HG03095 (cell line): ENCODE data around the gene ANKDD1A.

Experiments
- ATAC-seq: cut with Tn5 transposase; IDR thresholded peaks from one replicate; pipeline ENCODE4 v1.9.1; 2021; ENCODE audit warnings: moderate library complexity; ENCODE audit not compliant: unreplicated experiment

The ANKDD1A gene

GRCh38 chr15:64895285-64896065, 16.2 kb upstream of the ANKDD1A start:
- no peak for ATAC-seq

- ATAC-seq = no peak
Observed at GRCh38 chr15:64896371-64897069, 15.2 kb upstream of the ANKDD1A start.

- no peak for ATAC-seq
Observed at GRCh38 chr15:64897345-64897985, 14.2 kb upstream of the ANKDD1A start.

GRCh38 chr15:64898406-64898805, 13.3 kb upstream of the ANKDD1A start:
- no peak for ATAC-seq

GRCh38 chr15:64901141-64901540, 10.6 kb upstream of the ANKDD1A start:
- no peak for ATAC-seq

GRCh38 chr15:64901914-64902313, 9.8 kb upstream of the ANKDD1A start:
- no peak for ATAC-seq

GRCh38 chr15:64902863-64903262, 8.8 kb upstream of the ANKDD1A start:
- no peak for ATAC-seq

- no peak for ATAC-seq
Observed at GRCh38 chr15:64903326-64903950, 8.3 kb upstream of the ANKDD1A start.

GRCh38 chr15:64904189-64904588, 7.5 kb upstream of the ANKDD1A start:
- no peak for ATAC-seq

GRCh38 chr15:64905119-64905831, 6.4 kb upstream of the ANKDD1A start:
- no peak for ATAC-seq

- ATAC-seq = no peak
Observed at GRCh38 chr15:64905941-64906340, 5.8 kb upstream of the ANKDD1A start.

- ATAC-seq = no peak
Observed at GRCh38 chr15:64906402-64906801, 5.3 kb upstream of the ANKDD1A start.

- no peak for ATAC-seq
Observed at GRCh38 chr15:64907991-64908390, 3.7 kb upstream of the ANKDD1A start.

GRCh38 chr15:64909546-64909945, 2.2 kb upstream of the ANKDD1A start:
- no peak for ATAC-seq

- ATAC-seq = no peak
Observed at GRCh38 chr15:64912379-64913325, 950 bp downstream of the ANKDD1A start.

GRCh38 chr15:64915518-64916227, 4.0 kb downstream of the ANKDD1A start:
- ATAC-seq = no peak

GRCh38 chr15:64916365-64916764, 4.7 kb downstream of the ANKDD1A start:
- no peak for ATAC-seq

- ATAC-seq = no peak
Observed at GRCh38 chr15:64917211-64917610, 5.5 kb downstream of the ANKDD1A start.

- ATAC-seq = no peak
Observed at GRCh38 chr15:64919721-64920120, 8.0 kb downstream of the ANKDD1A start.
